Gastroesophageal sphincter (tissue), 3 donors: Measurements from ENCODE around the gene MAP3K13.

Experiments used
- CTCF ChIP-seq, 4 experiments: fragments of 200-600 bp in 2 of 4; fragments of 450-650 bp in 2 of 4; sonication (generic) in 1 of 4; IDR thresholded peaks; one replicate each; pipeline ENCODE4 v1.5.1; 2017 to 2019; ENCODE audit warnings: antibody characterized with exemption in 4 of 4, mild to moderate bottlenecking in 2 of 4, moderate library complexity in 2 of 4
- POLR2A ChIP-seq, 2 donors: fragments of 450-650 bp; IDR thresholded peaks; one replicate each; pipeline ENCODE4 v1.6.1; 2017; ENCODE audit warnings: antibody characterized with exemption in 2 of 2, mild to moderate bottlenecking in 2 of 2, moderate library complexity in 1 of 2
- POLR2AphosphoS5 ChIP-seq: sonication (generic); formaldehyde crosslinking; IDR thresholded peaks from one replicate; pipeline ENCODE4 v1.6.1; 2017; ENCODE audit warnings: antibody characterized with exemption

DNA sequence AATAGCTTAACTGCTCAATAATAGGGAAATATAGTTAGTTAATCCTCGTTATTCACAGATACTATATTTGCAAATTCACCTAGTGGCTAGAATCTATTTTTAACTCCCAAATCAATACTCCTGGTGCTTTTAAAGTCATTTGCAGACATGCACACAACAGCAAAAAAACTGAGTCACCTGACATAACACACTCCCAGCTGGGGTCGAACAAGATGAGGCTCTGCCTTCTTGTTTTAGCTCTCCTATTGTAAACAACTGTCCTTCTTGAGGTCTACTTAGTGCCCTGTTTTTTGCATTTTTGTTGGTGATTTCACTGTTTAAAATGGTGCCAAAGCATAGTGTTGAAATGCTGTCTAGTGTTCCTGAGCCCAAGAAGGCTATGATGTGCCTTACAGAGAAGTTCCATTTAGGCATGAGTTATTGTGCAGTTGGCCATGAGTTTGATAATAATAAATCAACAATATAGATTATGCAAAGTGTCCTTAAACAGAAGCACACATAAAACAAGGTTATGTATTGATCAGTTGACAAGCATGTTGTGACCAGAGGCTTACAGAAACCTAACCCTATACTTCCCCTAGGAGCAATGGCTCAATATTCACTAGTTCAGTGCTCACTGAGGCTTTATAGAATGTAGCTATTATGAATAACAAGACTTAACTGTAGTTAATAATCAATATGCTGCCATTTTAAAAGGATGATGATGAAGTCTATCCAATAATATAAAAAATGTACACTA lies 18.6 kb downstream of the MAP3K13 start:
- TF ChIP-seq POLR2A (IDR thresholded peaks at IDR 0.05) (no peak), CTCF (IDR thresholded peaks at IDR 0.05) (no peak), POLR2AphosphoS5 (no peak)
